IMR-90 (cell line): Measurements from ENCODE around the gene OR10H1.

Experiments used
- CEBPB ChIP-seq: IDR thresholded peaks from 2 replicates; pipeline ENCODE4 v1.6.1; 2012; ENCODE audit warnings: low read depth, low read length, improper control_type of control experiment
- CHD1 ChIP-seq: IDR thresholded peaks from 2 replicates; pipeline ENCODE4 v1.6.1; 2012; ENCODE audit warnings: low read depth, low read length, improper control_type of control experiment
- CTCF ChIP-seq: conservative IDR thresholded peaks from 2 replicates; pipeline ENCODE4 v1.5.1; 2012; ENCODE audit warnings: mild to moderate bottlenecking, low read depth, low read length, improper control_type of control experiment
- FOS ChIP-seq: fragments of 150-350 bp; IDR thresholded peaks from 2 replicates; pipeline ENCODE4 v1.6.1; 2016; ENCODE audit warnings: low read depth, low read length
- MAFK ChIP-seq: IDR thresholded peaks from 2 replicates; pipeline ENCODE4 v1.6.1; 2012; ENCODE audit warnings: low read depth, low read length, improper control_type of control experiment
- NFE2L2 ChIP-seq: fragments of 150-350 bp; IDR thresholded peaks from 2 replicates; pipeline ENCODE4 v1.6.1; 2016; ENCODE audit warnings: low read depth, mild to moderate bottlenecking, low read length
- POLR2A ChIP-seq: IDR thresholded peaks from 2 replicates; pipeline ENCODE4 v1.6.1; 2012; ENCODE audit warnings: mild to moderate bottlenecking, low read depth, low read length
- RAD21 ChIP-seq: IDR thresholded peaks from 2 replicates; pipeline ENCODE4 v1.6.1; 2012; ENCODE audit warnings: low read length, improper control_type of control experiment
- RFX5 ChIP-seq: IDR thresholded peaks from 2 replicates; pipeline ENCODE4 v1.8.0; 2012; ENCODE audit warnings: low read depth, mild to moderate bottlenecking, low read length, moderate library complexity
- SMC3 ChIP-seq: fragments of 150-350 bp; IDR thresholded peaks from 2 replicates; pipeline ENCODE4 v1.6.1; 2016; ENCODE audit warnings: low read depth, mild to moderate bottlenecking, antibody characterized with exemption, low read length, moderate library complexity
- USF2 ChIP-seq: fragments of 150-350 bp; IDR thresholded peaks from 2 replicates; pipeline ENCODE4 v1.6.1; 2017; ENCODE audit warnings: mild to moderate bottlenecking, antibody characterized with exemption, low read length, low read depth

DNA sequence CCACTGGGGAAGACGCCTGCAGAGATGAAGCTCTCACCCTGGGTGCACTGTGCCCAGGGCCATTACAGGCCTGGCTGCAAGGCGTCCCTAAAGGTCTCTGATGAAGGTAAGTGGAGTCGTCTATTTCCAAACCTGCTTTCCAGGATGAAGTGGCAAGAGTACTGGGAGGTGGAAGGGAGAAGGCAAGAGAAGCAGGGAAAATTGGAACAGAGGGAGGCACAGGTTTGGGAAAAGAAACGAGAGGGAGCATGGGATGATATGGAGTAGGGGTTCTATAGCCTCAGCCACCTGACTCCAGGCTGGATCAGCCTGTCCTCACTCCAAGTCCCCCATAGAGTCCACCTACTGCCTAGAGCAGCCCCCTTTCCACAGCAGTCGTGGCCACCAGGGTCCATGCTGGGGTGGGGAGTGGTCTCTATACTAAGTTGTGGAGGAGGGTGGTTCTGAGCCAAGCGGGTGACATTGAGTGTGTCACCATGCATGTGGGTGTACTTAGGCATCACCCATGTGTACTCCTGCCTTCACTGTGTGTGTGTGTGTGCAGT, 27.8 kb downstream of the OR10H1 start, which contains the start of gene OR10H5:
- no peak for TF ChIP-seq CTCF
- TF ChIP-seq POLR2A: no peak
- TF ChIP-seq NFE2L2: no peak
- TF ChIP-seq CEBPB: no peak
- TF ChIP-seq USF2: no peak
- TF ChIP-seq FOS: no peak
- no peak for TF ChIP-seq RFX5
- no peak for TF ChIP-seq MAFK
- TF ChIP-seq SMC3: no peak
- TF ChIP-seq CHD1: no peak
- TF ChIP-seq RAD21: no peak
